ENCODE data around the gene CDCA7L.

GRCh38 chr7:21851559-21851967 lies 94.1 kb downstream of the CDCA7L start:
- TF ChIP-seq, protein P1, sequence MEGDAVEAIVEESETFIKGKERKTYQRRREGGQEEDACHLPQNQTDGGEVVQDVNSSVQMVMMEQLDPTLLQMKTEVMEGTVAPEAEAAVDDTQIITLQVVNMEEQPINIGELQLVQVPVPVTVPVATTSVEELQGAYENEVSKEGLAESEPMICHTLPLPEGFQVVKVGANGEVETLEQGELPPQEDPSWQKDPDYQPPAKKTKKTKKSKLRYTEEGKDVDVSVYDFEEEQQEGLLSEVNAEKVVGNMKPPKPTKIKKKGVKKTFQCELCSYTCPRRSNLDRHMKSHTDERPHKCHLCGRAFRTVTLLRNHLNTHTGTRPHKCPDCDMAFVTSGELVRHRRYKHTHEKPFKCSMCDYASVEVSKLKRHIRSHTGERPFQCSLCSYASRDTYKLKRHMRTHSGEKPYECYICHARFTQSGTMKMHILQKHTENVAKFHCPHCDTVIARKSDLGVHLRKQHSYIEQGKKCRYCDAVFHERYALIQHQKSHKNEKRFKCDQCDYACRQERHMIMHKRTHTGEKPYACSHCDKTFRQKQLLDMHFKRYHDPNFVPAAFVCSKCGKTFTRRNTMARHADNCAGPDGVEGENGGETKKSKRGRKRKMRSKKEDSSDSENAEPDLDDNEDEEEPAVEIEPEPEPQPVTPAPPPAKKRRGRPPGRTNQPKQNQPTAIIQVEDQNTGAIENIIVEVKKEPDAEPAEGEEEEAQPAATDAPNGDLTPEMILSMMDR (conservative IDR thresholded peaks at IDR 0.05; ENCODE audit: low read length), result no peak
- no peak for TF ChIP-seq EZH2phosphoT487 (IDR thresholded peaks at IDR 0.05; ENCODE audit: borderline replicate concordance)

Measured in Loucy (cell line).